ENCODE data around the gene PRKAA1.

- TF ChIP-seq CTCF (IDR thresholded peaks at IDR 0.05; ENCODE audit: insufficient read depth, low read depth, low read length) (no peak), EZH2 (IDR thresholded peaks at IDR 0.05; ENCODE audit: insufficient read depth, low read length) (no peak)
Observed at GRCh38 chr5:40757400-40757799, 40.8 kb downstream of the PRKAA1 start.

Measured in astrocyte (in vitro differentiated cells and primary cell).